LHCN-M2 (cell line): ENCODE data around the gene ASCL5. TPM values are rescaled to one million over a fixed set of nuclear protein-coding genes. Genes with fewer than 3 reads are reported as not detected.
A peak's percentile ranks its signal among the peaks of the same experiment; 100 is the strongest.
"Not testable (repeated sequence)": the region's sequence is repeated elsewhere in the genome, so short reads cannot be mapped to it uniquely, and the experiment has no call there.

ENCODE experiments used
- DNase-seq: peaks from one replicate; pipeline ENCODE4 v3.0.0-alpha.2; 2012; ENCODE audit warnings: low read depth
- polyA plus RNA-seq: library from polyadenylated mRNA; unstranded; fragments of >200 nt; gene quantifications from one replicate; pipeline ENCODE4 v1.2.1, GENCODE V29; 2012; ENCODE audit warnings: missing spikeins
- total RNA-seq: library from RNA; depleted of rRNA; stranded (reverse); fragments of >200 nt; gene quantifications from 2 replicates; pipeline ENCODE4 v1.2.3, GENCODE V29; 2014; rRNA removed

Gene ASCL5, protein sequence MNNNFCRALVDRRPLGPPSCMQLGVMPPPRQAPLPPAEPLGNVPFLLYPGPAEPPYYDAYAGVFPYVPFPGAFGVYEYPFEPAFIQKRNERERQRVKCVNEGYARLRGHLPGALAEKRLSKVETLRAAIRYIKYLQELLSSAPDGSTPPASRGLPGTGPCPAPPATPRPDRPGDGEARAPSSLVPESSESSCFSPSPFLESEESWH
- total RNA-seq, result not detected in 2 replicates
- not detected for polyA plus RNA-seq

DNA sequence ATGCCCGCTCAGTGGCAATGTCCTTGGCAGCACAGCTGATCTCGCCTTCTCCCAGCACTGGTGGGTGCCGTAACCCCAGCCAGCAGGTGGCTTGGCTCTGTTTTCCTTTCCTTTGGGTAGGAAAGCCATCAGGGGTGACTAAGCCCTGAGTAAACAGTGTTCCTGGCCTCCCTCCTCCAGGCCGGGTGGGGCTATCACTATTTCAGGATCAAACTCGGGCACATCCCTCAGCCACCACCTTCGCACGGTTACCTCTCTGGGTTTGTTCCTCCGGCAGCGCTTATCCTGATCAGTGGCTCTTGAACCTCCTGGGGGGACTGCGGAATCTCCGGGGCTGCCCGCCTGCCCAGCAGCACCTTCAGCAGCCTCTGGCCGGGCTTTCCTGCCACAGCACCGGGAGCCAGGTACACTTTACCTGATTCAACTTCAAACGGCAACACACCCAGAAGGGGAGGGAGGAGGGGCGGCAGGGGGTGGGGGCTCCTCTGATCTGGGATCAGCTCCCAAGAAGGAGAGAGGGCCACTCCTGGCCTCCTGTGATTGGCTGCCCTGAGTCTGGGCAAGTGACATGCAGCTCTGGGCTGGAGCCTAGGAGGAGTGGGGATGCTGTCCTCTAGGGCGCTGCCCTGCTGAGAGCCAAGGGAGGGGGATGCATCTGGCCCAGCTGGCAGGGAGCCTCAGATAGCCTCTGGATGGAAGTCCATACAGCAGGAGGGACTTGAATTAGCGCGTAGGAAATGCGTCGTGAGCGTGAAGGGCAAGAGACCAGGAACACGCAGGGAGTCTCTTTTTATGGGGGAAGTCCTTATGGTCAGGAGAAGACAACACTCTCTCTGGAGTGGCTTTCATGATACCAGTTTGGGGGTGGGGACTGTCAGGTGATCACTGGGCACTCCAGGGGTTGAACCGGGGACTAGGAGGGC is at the start of gene ASCL5:
Gene ASCL5 (minus strand): TSS at position 353 of the 923 bp plus-strand sequence. CDS start 11,812 bp downstream, outside the sequence.
- peak; percentile 77 for DNase-seq

DNA sequence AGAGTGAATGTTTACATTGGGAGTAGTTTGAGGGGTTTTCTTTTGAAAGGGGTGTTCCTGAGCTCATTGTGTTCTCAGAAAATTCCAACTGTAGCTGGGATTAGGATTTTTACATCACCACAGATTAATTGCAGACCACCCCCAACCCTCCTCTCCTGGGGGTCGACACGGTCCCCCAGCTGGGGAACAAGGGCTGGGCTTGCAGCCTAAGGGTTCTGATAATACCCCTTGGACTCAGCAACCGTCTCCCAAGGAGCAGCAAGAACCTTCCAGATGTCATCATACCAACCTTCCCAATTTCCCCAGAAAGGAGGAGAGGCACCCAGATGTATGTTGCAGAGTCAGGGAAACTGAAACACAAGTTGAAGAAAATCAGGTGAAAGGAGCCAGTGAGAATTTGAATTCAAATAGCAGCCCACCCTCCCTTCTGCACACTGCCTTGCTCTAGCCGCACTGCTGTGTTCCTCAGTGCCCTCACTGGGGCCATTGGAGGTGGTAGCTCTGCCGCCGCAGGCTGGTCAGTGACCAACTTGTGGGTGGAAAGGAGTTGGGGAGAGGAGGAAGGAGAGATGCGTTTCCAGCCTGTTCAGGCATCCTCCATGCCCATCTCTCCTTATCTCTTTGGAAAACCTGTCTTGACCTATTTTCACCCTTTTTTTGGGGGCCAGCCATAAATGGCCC is 49.0 kb upstream of the ASCL5 start:
- DNase-seq, result no peak

DNA sequence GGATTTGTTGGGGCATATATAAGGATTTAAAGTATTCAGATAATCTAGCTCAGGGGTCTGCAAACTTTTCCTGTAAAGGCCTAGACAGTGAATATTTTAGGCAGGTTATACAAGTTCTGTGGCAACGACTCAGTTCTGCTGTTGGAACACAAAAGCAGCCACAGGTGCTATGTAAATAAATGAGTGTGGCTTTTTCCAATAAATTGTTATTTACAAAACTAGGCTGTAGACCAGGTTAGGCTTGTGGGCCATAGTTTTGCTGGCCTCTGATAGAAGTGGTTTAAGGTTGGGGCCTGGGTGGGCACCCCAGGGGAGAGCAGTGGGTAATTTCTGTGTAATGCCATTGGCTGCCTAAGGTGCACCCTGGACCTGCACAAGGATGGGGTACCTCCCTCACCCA is 46.8 kb upstream of the ASCL5 start:
- no peak for DNase-seq

DNA sequence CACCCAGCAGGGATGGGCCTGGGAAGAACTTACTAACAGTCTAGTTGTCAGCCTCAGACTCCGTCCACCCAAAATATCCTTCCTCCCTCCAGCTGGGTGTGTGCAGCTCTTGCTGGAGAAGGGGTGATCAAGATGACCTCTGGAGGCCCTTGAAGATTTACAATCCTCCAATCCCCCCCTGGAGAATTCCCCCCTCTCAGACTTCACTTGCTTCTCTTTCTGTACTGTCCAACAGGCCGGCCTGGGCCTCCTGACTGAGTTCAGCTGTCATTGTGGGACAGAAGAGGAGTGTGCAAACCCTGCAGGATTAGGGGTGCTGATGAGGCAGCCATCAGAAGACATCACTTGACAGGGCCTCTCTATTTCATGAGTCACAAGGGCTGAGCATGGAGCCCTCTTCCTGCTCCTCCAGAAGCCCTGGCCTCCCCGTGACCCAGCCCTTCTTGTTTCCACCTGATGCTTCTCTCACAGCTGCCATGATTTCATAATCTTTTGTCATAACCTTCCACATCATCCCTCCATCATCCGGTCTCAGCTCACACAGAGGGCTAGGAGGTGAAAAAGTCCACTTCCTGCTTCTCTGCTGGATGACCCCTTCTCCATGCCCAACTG is 46.1 kb upstream of the ASCL5 start:
- peak; percentile 90 for DNase-seq

DNA sequence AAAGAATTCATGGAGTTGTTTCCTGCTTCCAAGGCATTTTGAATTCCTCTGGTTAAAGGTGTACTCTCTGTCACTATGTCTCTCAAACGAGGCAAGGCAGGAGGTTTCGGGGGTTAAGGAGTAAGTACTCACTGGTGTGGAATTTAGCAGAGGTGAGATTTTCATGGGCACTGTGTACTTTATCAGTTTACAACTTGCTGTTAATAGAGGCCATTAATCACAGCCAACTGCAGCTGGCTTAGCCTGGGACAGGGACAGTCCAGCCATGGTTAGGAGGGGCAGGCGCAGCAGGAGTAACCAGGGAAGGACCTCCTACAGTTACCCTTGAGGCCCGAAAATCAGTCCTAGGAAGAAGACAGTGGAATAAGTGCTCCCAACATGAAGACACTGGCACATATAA is 45.3 kb upstream of the ASCL5 start:
- DNase-seq, result peak; percentile 20

DNA sequence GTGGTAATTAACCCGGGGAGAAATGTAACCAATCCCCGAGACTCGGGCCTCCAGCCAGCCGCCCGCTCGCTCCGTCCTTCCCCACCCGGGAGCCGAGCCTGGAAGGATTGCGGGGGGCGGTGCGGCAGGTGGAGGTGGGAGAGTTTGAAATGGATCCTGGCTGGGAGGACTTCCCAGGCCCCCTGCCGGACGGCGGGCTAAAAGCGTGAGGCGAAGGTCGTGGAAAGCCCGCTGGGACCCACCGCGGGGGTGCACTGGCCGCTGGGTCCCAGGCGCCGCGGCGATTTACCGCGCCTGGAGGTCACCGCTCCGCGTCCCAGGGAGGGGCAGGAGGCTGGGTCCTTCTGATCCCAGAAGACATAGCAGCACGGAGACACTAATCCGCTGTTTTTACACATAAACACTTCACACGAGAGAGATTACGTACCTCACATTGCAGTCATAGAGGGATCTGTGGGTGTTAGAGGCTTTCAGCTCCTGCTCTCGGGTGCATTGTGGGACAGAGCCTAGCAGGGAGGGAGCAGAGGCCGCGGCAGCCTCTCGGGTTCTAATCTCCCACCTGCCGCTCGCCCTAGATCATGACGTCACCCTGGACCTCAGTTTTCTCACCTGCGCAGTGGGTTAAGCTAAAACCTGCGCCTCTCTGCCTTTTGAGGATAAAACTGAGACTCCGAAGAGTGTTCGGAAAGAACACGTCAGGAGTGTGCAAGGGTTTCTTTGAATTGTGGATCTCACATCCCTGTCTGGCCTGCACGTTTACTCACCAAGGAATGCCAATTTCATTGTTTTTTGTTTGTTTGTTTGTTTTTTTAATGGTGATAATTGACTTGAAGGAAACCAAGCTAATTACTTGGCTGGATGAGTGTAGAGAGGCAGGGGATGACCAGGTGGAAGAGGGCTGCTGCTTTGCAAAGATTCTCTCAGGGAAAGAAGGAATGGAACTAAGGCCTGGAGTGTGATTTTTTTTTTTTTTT is 44.4 kb upstream of the ASCL5 start:
- peak; percentile 32 for DNase-seq

DNA sequence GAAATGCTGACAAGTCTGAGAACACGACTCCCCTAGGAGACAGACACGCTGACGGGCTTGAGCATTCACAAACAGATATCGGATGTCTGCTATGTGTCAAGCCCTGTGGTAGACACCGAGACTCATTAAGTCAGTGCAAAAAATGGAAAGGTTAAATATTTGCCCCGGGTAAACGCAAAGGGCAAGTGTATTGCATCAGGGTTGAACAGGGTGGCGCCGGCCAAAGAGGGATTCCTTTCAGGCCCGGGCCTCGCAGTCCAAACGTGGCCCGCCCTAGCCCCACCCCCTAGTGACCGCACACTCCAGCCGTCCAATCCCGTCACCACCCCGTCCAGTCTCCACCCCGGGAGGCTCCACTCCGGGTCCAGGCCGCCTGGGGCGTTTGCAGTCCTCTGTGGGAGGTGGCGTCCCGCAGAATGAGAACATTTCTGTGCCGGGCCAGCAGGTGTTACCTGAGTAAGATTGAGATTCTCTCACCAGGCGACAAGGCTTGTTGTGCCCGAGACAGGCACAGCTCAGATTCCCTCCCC is 43.6 kb upstream of the ASCL5 start:
- peak; percentile 94 for DNase-seq

DNA sequence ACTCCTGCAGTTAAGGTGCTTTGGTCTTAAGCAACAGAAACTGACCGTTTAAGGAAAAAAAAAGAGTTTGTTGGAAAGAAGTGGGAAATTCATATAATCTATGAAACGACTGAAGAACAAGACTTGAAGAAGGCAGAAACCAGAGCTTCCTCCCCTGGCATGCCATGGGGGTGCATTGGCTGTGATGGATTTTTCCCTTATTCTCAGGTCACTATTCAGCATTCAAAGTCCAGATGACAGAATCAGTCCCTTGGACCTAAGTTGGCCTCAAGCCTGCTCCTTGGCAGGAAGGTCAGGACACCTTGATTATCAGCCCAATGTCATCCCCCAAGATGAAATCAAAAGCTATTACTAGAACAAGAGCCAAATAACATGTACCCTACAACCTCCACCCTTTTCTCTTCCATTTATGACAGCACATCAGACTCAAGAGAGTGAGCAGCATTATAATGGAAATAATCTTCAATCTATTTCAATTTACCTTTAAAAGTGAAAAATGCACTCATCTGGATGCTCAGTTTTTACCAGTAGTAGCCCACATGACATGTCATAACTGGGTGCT is 43.1 kb upstream of the ASCL5 start:
- DNase-seq, result no peak

DNA sequence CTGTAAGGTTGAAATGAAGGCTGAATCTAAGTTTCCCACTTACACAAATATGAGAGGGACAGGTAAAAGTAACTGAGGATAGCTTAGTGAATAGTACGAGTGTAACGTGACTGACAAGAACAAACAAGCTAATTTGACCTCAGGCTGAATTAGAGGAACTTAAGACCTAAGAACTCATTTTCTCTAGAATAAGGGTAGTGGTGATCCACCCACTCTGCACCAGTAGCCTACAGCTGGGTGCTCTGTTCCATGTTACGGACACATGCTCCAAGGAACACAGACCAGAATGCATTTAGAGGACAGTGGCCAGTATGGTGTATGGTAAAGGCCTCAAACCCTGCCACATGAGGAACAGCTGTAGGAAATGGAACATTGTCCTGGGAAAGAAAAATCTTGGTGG is 42.2 kb upstream of the ASCL5 start:
- DNase-seq, result no peak

DNA sequence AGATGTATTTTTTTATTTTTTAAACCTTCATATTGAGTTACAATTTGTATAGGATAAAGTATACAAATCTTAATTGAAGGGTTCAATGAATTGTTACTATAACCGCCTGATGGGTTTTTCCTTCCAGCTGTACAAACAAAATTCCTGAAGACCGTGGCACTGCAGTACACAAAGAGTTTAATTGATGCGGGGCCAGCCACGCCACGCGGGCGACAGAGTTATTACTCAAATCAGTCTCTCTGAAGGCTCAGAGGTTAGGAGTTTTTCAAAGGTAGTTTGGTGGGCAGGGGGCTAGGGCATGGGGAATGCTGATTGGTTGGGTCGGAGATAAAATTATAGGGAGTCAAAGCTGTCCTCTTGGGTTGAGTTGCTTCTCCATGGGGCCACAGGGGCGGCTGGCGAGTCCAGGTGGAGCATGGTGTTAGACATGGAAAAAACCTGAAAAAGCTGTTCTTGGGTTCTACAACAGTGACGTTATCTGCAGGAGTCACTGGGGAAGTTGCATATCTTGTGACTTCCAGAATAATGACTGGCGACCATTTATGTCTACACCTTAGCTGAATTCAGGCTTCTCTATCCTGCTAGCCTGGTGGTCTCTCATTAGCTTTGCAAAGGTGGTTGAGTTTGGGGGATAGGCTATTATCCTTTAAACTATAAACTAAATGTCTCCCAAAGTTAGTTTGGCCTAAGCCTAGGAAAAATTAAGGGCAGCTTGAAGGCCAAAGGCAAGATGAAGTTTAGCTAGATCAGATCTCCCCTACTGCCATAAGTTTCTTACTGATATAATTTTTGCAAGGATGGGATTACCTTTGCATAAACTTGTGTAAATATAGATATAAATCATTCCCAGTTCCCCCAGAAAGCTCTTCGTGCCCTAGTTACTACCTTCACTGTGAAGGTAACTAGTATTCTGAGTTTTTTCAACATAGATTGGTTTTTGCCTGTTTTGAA is 40.3 kb upstream of the ASCL5 start:
- no peak for DNase-seq

DNA sequence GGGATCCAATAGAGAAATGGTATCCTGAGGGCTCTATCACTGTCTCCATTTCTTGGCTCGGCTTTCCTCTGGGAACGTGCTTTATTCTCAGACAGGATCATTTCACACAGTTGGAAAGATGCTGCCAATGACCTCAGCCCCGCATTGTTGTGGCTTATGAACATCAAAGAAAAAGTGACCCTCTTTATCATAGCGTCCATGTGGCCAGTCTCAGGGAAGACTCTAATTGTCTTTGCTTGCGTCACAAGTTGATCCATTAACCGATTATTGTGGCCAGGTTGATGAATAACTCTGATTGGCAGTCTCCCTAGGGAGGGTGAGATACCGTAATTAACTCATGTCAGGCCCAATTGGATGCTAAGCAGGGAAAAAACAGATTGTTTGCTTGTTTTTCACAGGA is 37.7 kb upstream of the ASCL5 start:
- no peak for DNase-seq

DNA sequence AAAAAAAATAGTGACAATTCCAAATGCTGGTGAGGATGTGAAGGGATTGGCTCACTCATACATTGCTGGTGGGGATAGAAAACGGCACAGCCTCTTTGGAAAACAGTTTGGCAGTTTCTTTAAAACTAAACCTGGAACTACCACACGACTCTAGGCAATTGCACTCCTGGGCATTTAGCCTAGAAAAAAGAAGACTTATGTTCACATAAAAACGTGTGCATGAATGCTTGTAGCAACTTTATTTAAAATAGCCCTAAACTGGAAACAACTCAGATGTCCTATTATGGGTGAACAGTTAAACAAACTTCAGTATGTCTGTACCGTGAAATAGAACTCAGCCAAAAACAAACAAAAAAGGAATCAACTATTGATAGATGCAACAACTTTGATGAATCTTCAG is 36.7 kb upstream of the ASCL5 start:
- DNase-seq, result no peak

DNA sequence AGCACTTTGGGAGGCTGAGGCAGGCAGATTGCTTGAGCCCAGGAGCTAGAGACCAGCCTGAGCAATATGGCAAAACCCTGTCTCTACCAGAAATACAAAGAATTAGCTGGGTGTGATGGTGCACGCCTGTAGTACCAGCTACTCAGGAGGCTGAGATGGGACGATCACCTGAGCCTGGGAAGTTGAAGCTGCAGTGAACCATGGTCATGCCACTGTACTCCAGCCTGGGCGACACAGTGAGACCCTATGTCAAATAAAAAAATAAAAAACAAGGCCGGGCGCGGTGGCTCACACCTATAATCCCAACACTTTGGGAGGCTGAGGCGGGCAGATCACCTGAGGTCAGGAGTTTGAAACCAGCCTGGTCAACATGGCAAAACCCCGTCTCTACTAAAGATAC is 36.1 kb upstream of the ASCL5 start:
- not testable (repeated sequence) for DNase-seq

DNA sequence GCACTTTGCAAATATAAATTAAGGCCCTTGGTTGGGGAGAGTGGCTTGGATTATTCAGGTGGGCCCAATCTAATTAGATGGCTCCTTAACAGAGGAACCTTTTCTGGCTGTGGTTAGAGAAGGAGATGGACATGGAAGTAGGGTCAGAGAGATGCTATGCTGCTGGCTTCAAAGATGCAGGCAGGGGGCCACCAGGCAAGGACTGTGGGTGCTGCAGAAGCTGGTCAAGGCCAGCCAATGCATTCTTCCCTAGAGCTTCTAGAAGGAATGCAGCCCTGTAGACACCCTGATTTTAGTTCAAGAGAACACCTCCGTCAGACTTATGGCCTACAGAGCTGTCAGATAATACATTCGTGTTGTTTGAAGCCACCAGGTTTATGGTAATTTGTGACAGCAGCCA is 31.0 kb upstream of the ASCL5 start:
- DNase-seq, result no peak

DNA sequence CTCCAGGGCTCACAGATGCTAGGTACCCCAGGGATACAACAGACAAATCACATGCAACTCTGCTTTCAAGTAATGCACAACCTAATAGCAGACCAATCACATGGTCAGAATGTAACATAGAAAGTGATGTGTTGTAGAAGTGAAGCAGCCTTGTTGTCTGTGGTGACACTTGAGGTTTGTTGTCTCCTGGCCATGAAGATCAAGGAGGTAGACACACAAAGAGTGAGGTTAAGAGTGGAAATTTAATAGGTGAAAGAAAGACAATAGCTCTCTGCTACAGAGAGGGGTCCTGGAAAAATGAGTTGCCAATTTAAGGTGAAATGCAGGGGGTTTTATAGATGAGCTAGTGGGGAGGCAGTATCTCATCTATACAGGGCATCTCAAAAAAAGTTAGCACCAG is 29.8 kb upstream of the ASCL5 start:
- no peak for DNase-seq

DNA sequence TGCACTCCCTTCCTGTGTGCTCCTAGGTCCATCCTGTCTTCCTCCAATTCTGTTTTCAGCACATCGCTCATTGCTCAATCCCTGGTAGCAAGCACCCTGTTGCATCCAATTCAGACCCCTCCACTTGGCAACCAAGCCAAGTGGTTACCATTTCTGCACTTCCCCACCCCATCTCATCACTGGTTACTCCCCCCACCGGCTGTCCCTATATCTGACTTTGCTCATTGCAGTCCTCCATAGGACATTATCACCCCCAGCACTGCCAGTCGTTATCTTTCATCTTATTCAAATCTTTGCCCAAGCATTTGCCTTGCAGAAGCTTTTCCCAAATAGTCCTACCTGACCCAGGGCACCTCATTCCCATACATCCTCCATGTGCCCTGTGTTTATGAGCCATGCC is 29.4 kb upstream of the ASCL5 start:
- DNase-seq, result no peak

DNA sequence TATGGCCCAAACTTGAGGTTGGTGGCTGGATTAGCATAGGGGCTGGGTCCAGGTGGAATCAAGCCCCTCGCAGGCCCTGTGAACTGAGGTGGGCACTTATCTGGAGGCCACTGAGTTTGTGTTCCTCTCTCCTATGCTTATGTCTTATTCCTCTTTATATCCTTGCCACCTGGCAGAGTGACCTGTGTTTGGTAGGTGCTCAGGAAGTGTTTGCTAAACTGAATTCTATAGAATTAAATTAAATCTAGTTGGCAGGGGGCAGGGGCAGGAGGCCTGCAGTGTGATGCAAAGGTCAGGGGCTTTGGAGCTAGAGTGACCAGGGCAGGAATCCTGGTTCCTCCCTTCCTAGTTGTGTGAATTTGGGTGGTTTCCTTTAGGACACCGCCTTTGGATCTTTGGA is 28.4 kb upstream of the ASCL5 start:
- no peak for DNase-seq

DNA sequence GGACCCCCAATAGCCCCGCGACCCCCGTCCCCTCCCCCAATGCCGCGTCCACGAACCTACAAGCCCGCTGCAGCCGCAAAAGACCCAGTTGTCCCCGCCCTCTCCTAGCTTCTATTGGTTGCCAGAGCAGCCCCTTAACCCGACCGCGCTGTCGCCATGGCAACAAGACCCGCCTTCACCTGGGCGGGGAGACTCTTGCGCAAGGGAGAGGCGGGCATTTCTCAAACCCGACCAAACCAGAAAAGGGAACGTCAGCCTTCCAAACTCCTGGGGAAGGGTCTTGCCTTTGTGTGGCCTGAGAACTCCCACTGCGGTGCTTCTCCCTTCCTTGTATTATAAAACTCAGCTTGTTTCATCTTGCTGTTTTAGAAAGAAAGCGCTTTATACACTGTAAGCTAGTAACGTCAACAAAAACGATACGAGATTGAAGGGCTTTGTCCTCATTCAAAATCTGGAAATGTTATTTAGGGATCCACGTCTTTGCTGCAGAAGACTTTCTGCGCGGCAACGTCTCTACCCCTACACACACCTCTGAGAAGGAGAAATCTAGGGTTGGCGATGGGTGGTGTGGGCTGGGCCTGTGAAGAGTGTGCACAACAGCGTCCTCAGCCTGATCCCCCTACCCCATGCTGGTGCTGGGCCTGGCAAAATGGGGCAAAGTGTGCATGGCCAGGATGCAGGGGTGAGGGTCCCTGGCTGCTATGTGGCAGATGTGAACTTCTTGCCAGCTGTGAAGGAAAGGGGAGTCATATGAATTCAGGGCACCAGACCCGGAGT is 27.6 kb upstream of the ASCL5 start, which contains the start of gene TMEM9:
Gene TMEM9 (minus strand): TSS at position 86 of the 777 bp plus-strand sequence. CDS start 551 bp downstream, outside the sequence.
- peak; percentile 92 for DNase-seq
